Activated CD8-positive, alpha-beta T cell treated with anti-CD3 and anti-CD28 coated beads, Interleukin-2, amount 10 ng/mL, durations not matched to agents 7 days and 5 days (primary cell): ENCODE data around the gene PTPN23. TPM values are rescaled to one million over a fixed set of nuclear protein-coding genes. Genes with fewer than 3 reads are reported as not detected.
"Not testable (repeated sequence)": the region's sequence is repeated elsewhere in the genome, so short reads cannot be mapped to it uniquely, and the experiment has no call there.

Experiments used
- ATAC-seq: fragments of 150-1000 bp; cut with Tn5 transposase; one replicate; pipeline ENCODE4 v1.10.0; 2021; ENCODE audit warnings: moderate library complexity
- CTCF ChIA-PET: fragments of 350-600 bp; sonication (Branson Sonifier 250); formaldehyde crosslinking; loops from one replicate; lab custom pipeline; 2021; ENCODE audit warnings: antibody characterized with exemption; lab: Charles Lee
- POLR2A ChIA-PET: fragments of 350-600 bp; sonication (Branson Sonifier 250); formaldehyde crosslinking; loops from one replicate; lab custom pipeline; 2021; ENCODE audit warnings: antibody characterized with exemption; lab: Charles Lee
- DNase-seq: peaks from one replicate; pipeline ENCODE4 v3.0.0-alpha.2; 2020
- H3K27ac Mint-ChIP-seq: one replicate; pipeline ENCODE4 v1.8.0; 2021; ENCODE audit warnings: mild to moderate bottlenecking, mixed read lengths
- H3K27me3 Mint-ChIP-seq: one replicate; pipeline ENCODE4 v1.8.0; 2021; ENCODE audit warnings: low read depth, mixed read lengths
- H3K36me3 Mint-ChIP-seq: one replicate; pipeline ENCODE4 v1.8.0; 2021; ENCODE audit warnings: low read depth, mixed read lengths
- H3K4me1 Mint-ChIP-seq: one replicate; pipeline ENCODE4 v1.8.0; 2021; ENCODE audit warnings: low read depth, mixed read lengths
- H3K4me3 Mint-ChIP-seq: one replicate; pipeline ENCODE4 v1.8.0; 2021; ENCODE audit warnings: mild to moderate bottlenecking, mixed read lengths
- H3K9me3 Mint-ChIP-seq: one replicate; pipeline ENCODE4 v1.8.0; 2022; ENCODE audit warnings: mixed read lengths; ENCODE audit not compliant: insufficient read depth
- total RNA-seq, 2 experiments: library from RNA; stranded (reverse); gene quantifications; one replicate each; pipeline ENCODE4 v1.2.3, GENCODE V29; 2021

Gene PTPN23
- total RNA-seq, 2 experiments from 2014 or later, result 31.0 to 33.2 TPM

DNA sequence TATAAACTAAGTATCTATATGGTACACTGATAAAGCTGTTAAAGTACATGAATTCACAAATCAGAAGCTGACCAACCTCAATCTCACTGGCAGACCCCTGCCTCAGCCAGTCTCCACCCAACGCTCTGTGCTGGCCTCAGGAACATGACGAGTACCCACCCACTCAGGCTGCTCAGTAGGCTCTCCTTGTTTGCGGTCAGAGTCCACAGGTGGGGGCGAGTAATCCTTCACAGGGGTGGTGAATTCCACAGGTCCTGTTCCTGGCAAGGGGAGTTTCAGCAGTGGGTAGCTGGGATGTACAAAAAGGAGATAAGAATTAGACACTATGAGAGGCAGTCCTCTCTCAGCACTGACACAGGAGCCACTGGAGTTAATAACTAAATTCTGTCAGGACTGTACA, 54.0 kb downstream of the PTPN23 start:
- ATAC-seq (no peak), DNase-seq (no peak)
- peaks cover 8% of the 10 kb centered on the region for H3K4me1 Mint-ChIP-seq
- CTCF ChIA-PET, result interaction anchor here (1.2 to 4.7 kb wide), 2 partner anchors 13 to 306 kb away, joined by 3 to 30 read pairs; no protein-coding TSS in a partner anchor
- POLR2A ChIA-PET, result no interaction called here
- no peaks in the 10 kb centered on the region for H3K9me3 Mint-ChIP-seq
- no peak overlapping the region for H3K4me3 Mint-ChIP-seq
- H3K27ac Mint-ChIP-seq, result no peak overlapping the region
- peaks cover 36% of the 10 kb centered on the region for H3K36me3 Mint-ChIP-seq
- no peaks in the 10 kb centered on the region for H3K27me3 Mint-ChIP-seq

DNA sequence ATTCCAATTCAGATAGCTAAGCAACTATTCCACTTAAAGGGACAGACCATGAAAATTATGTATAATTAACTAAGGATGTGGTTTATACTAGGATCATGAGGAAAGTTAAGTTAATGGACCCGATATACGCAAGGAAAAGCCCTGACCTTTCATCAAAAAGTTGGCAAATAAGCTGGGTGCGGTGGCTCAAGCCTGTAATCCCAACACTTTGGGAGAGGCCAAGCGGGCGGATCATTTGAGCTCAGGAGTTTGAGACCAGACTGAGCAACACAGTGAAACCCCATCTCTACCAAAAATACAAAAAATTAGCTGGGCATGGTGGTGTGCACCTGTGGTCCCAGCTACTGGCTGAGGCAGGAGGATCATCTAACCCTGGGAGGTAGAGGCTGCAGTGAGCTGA, 55.4 kb downstream of the PTPN23 start:
- Mint-ChIP-seq H3K27ac (no peak overlapping the region), H3K4me3 (no peak overlapping the region), H3K9me3 (no peaks in the 10 kb centered on the region), H3K36me3 (peaks cover 41% of the 10 kb centered on the region), H3K4me1 (peaks cover 8% of the 10 kb centered on the region), H3K27me3 (no peaks in the 10 kb centered on the region)
- no peak for ATAC-seq
- ChIA-PET CTCF (interaction anchor here (0.6 to 4.7 kb wide), 6 partner anchors 13 to 307 kb away, joined by 3 to 30 read pairs (median 3); partner anchors contain the start of gene SCAP), POLR2A (no interaction called here)
- DNase-seq, result no peak

DNA sequence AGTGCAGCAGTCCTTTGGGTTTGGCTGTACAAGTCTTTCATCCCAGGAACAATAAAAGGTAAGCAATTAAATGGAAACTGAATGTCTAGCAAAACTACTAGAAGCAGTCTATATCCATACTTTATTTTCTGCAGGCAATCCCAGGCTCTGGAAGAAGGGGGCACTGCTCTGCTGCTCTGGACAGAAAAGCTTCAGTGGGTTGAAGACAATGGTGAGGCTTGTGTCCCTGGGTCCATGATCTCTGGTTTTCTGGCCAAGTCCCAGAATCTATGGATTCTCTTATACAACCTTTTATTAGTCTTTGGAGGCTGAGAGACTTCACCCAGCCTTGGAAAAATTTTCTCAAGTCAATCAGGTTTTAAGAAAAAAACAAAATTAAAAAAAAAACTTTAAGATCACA, 59.3 kb downstream of the PTPN23 start:
- ATAC-seq (no peak), DNase-seq (no peak)
- CTCF ChIA-PET, result interaction anchor here (0.6 kb wide), 1 partner anchor 146 kb away, joined by 3 read pairs; no protein-coding TSS in a partner anchor
- Mint-ChIP-seq H3K4me3 (no peak overlapping the region), H3K27ac (no peak overlapping the region), H3K4me1 (no peaks in the 10 kb centered on the region), H3K9me3 (no peaks in the 10 kb centered on the region), H3K36me3 (peaks cover 34% of the 10 kb centered on the region), H3K27me3 (no peaks in the 10 kb centered on the region)
- POLR2A ChIA-PET, result no interaction called here

DNA sequence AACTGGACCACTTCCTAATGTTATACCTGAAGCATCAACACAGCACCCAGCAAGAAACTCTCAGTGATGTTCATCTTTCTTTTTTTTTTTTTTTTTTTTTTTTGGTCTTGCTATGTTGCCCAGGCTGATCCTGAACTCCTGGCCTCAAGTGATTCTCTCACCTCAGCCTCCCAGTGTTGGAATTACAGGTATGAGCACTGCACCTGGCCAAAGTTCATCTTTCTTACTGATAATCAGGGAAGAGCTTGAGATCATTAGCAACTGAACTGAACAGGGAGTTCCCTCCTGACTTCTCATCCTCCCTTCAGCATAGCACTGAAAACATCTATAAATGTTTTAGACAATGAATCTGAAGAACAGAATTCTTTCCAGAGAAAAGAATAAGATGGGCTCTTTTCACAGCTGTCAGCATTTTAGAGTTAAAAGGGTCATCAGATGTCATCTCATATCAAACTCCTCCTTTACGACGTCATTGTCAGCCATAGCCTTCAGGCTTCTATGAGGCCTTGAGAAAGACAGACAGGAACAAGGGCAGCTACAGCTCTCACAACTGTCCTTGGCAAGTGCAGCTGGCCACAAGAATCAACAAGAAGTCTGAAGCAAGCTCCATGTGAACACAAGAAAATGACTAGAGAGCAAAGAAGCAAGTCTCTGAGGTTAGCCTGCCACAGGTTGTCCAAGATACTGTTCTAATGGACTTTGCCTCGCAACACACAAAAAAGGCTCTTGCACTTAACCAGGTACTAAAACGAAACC, 61.2 kb downstream of the PTPN23 start:
- DNase-seq (no peak), ATAC-seq (no peak)
- ChIA-PET POLR2A (no interaction called here), CTCF (interaction anchor here (1.5 kb wide), 1 partner anchor 20 kb away, joined by 4 read pairs; no protein-coding TSS in a partner anchor)
- no peak overlapping the region for H3K4me3 Mint-ChIP-seq
- no peaks in the 10 kb centered on the region for H3K9me3 Mint-ChIP-seq
- peaks cover 31% of the 10 kb centered on the region for H3K36me3 Mint-ChIP-seq
- H3K27me3 Mint-ChIP-seq, result no peaks in the 10 kb centered on the region
- H3K27ac Mint-ChIP-seq, result no peak overlapping the region
- no peaks in the 10 kb centered on the region for H3K4me1 Mint-ChIP-seq

DNA sequence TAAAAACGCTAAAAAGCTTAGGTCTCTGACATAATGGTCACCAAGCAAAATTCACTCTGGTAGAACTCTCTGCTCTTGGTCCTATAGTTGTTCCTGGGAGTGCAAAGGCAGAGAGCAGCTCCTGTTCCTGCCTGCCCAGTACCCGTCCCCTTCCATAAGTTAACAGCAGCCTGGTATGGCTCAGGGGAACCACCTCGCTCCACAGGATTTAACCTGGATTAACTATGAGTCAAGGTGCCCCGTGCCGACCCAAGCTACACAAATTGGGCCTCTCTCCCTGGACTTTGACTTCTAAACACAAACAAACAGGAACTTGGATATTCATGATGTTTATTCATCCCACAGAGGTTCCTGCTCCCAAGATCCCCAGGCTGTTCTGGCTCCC, 62.8 kb downstream of the PTPN23 start:
- H3K27me3 Mint-ChIP-seq, result no peaks in the 10 kb centered on the region
- ChIA-PET CTCF (no interaction called here), POLR2A (interaction anchor here (0.7 kb wide), 1 partner anchor 23 kb away, joined by 3 read pairs; no protein-coding TSS in a partner anchor)
- peaks cover 33% of the 10 kb centered on the region for H3K36me3 Mint-ChIP-seq
- no peak overlapping the region for H3K27ac Mint-ChIP-seq
- no peak overlapping the region for H3K4me3 Mint-ChIP-seq
- no peaks in the 10 kb centered on the region for H3K4me1 Mint-ChIP-seq
- H3K9me3 Mint-ChIP-seq, result peaks cover 7% of the 10 kb centered on the region
- ATAC-seq (no peak), DNase-seq (no peak)

DNA sequence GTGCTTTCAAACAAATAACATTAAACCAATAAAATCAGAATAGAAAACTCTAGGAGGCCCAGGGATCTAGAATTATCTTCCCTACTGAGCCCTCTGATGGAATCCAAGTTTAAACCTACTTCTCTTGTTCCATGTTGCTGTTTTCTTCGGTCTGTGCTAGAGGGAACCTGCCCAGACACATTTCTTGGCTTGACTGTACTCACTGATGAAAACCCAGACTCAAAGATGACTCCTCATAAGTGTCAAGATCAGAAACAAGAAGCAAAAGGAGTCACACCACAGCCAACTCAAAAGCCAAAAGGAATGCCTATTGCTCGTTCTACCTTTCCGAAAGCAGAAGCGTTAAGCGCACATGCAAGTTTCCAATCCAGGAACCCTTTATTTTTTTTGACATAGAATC, 63.3 kb downstream of the PTPN23 start:
- peaks cover 10% of the 10 kb centered on the region for H3K9me3 Mint-ChIP-seq

DNA sequence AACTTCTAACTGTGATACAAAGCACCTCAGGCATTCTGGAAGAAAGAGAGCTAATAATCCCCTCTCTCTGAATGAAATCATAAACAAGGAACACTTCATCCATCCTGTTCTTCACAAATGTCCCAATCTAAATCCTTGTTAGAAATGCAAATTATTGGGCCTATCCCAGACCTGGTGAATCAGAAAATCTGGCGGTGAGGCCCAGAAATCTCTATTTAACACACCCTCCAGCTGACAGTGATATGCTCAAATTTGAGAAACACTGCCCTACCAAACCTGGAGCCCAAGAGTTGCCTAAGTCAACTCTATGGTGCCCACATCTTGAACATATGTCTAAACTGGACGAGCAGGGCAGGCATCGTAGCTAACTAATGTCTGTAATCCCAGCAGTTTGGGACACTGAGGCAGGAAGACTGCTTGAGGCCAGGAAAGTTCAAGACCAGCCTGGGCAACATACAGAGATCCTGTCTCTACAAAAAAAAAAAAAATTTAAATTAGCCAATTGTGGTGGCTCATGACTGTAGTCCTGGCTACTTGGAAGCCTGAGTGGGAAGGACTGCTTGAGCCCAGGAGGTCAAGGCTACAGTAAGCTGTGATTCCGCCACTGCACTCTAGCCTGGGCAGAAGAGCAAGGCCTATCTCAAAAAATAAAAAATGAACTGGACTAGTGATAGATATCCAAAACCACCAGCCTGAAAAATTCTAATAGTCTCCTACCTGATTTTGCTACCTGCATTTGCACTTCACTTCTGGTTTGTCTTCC, 71.8 kb downstream of the PTPN23 start:
- Mint-ChIP-seq H3K4me3 (no peak overlapping the region), H3K27ac (no peak overlapping the region), H3K36me3 (peaks cover 15% of the 10 kb centered on the region), H3K9me3 (peaks cover 10% of the 10 kb centered on the region), H3K27me3 (no peaks in the 10 kb centered on the region), H3K4me1 (no peaks in the 10 kb centered on the region)
- no peak for ATAC-seq
- ChIA-PET POLR2A (interaction anchor here (0.6 kb wide), 1 partner anchor 552 kb away, joined by 3 read pairs; no protein-coding TSS in a partner anchor), CTCF (no interaction called here)
- DNase-seq, result no peak

More for the DNA sequence above, 63.3 kb downstream of the PTPN23 start:
- H3K36me3 Mint-ChIP-seq, result peaks cover 35% of the 10 kb centered on the region
- H3K27me3 Mint-ChIP-seq, result no peaks in the 10 kb centered on the region
- H3K27ac Mint-ChIP-seq, result no peak overlapping the region
- CTCF ChIA-PET, result no interaction called here
- no peak overlapping the region for H3K4me3 Mint-ChIP-seq
- POLR2A ChIA-PET, result interaction anchor here (0.7 kb wide), 1 partner anchor 23 kb away, joined by 3 read pairs; no protein-coding TSS in a partner anchor
- H3K4me1 Mint-ChIP-seq, result no peaks in the 10 kb centered on the region
- ATAC-seq (no peak), DNase-seq (no peak)

DNA sequence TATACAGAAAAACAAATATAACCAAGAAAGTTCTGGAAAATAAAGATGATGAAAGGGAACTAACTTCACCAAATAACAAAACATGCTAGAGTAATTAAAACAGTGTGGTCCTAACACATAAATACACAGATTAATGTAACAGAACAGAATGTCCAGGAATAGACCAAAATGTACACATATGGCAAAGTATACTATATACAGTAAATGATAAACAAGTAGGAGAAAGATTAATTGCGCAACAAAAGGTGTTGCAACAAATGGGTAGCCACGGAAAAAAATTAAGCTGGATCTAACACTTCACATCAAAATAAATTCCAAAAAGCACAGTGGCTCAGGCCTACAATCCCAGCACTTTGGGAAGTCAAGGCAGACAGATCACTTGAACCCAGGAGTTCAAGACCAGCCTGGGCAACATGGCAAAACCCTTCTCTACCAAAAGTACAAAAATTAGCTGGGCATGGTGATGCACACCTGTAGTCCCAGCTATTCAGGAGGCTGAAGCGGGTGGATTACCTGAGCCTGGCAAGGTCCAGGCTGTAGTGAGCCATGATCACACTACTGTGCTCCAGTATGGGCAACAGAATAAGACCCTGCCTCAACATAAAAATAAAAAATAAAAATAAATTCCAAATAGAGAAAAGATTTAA, 75.1 kb downstream of the PTPN23 start:
- Mint-ChIP-seq H3K36me3 (peaks cover 7% of the 10 kb centered on the region), H3K9me3 (peaks cover 11% of the 10 kb centered on the region), H3K27ac (no peak overlapping the region), H3K4me1 (no peaks in the 10 kb centered on the region), H3K27me3 (no peaks in the 10 kb centered on the region), H3K4me3 (no peak overlapping the region)
- DNase-seq (no peak), ATAC-seq (no peak)
- CTCF ChIA-PET, result no interaction called here
- POLR2A ChIA-PET, result no interaction called here

DNA sequence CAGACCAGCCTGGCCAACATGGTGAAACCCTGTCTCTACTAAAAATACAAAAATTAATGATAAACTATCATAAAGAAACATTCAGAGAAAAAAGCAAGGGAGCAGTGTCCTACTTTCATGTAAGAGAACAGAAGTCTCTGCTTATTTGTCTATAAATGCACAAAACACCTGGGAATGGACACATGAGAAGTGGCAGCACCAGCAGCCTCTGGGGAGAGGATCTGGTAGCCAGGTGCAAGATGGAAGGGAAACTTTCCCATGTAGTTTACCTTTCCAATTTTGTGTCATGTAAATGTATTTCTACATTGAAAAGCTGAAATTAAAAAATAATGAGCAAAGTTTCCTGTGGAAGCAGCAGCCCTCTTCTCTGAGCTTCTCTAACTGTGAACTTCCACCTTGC, 76.2 kb downstream of the PTPN23 start:
- peaks cover 10% of the 10 kb centered on the region for H3K36me3 Mint-ChIP-seq
- POLR2A ChIA-PET, result no interaction called here
- CTCF ChIA-PET, result interaction anchor here (0.8 to 2.8 kb wide), 3 partner anchors 14 to 36 kb away, joined by 3 to 10 read pairs (median 3); no protein-coding TSS in a partner anchor
- H3K27me3 Mint-ChIP-seq, result no peaks in the 10 kb centered on the region
- no peak overlapping the region for H3K27ac Mint-ChIP-seq
- H3K9me3 Mint-ChIP-seq, result peaks cover 11% of the 10 kb centered on the region
- DNase-seq (no peak), ATAC-seq (no peak)
- no peak overlapping the region for H3K4me3 Mint-ChIP-seq
- H3K4me1 Mint-ChIP-seq, result no peaks in the 10 kb centered on the region

DNA sequence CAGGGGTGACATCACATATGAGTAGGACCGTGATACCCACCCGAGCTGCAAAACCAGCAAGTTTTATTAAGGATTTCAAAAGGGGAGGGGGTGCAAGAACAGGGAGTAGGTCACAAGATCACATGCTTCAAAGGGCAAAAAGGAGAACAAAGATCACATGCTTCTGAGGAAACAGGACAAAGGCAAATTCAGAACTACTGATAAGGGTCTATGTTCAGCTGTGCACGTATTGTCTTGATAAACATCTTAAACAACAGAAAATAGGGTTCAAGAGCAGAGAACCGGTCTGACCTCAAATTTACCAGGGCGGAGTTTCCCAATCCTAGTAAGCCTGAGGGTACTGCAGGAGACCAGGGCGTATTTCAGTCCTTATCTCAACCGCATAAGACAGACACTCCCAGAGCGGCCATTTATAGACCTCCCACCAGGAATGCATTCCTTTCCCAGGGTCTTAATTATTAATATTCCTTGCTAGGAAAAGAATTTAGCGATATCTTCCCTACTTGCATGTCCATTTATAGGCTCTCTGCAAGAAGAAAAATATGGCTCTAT, 78.8 kb downstream of the PTPN23 start:
- ATAC-seq, POLR2A ChIA-PET, H3K27me3 Mint-ChIP-seq, H3K4me1 Mint-ChIP-seq, H3K27ac Mint-ChIP-seq, H3K4me3 Mint-ChIP-seq, DNase-seq: not testable (repeated sequence)
- H3K36me3 Mint-ChIP-seq, result peaks cover 16% of the 10 kb centered on the region
- CTCF ChIA-PET, result interaction anchor here (2.8 kb wide), 1 partner anchor 38 kb away, joined by 10 read pairs; no protein-coding TSS in a partner anchor
- H3K9me3 Mint-ChIP-seq, result peaks cover 11% of the 10 kb centered on the region
